Brain microvascular endothelial cell (primary cell): Measurements from ENCODE around the gene CLDN4.
"Not testable (repeated sequence)": the region's sequence is repeated elsewhere in the genome, so short reads cannot be mapped to it uniquely, and the experiment has no call there.

Experiments
- DNase-seq: peaks from one replicate; pipeline ENCODE4 v3.0.0-alpha.2; 2020
- H3K27ac ChIP-seq: fragments of 250-450 bp; sonication (Bioruptor Pico); 2 replicates; pipeline ENCODE4 v1.5.1; 2020; ENCODE audit warnings: mild to moderate bottlenecking, moderate library complexity
- H3K27me3 ChIP-seq: fragments of 250-450 bp; sonication (Bioruptor Pico); replicated peaks from 2 replicates; pipeline ENCODE4 v1.5.1; 2020; ENCODE audit warnings: mild to moderate bottlenecking
- H3K36me3 ChIP-seq: fragments of 250-450 bp; sonication (Bioruptor Pico); replicated peaks from 2 replicates; pipeline ENCODE4 v1.5.1; 2020; ENCODE audit warnings: mild to moderate bottlenecking
- H3K4me3 ChIP-seq: 2 replicates; pipeline ENCODE4 v1.5.1; 2011; ENCODE audit warnings: low read depth, mild to moderate bottlenecking, control low read depth, low read length, moderate library complexity
- in situ Hi-C: cut with HindIII; loops from 2 replicates; pipeline ENCODE4 v1.10.0; 2017; ENCODE audit warnings: low sequenced_read_pairs, low pct_ligation_motif_present
- TF ChIP-seq, protein P1 (sequence below): IDR thresholded peaks from 2 replicates; pipeline ENCODE4 v1.5.1; 2011; ENCODE audit warnings: low read depth, mild to moderate bottlenecking, moderate library complexity, low read length, control low read depth, inconsistent platforms; ENCODE audit errors: missing control alignments

CLDN4 gene

DNA sequence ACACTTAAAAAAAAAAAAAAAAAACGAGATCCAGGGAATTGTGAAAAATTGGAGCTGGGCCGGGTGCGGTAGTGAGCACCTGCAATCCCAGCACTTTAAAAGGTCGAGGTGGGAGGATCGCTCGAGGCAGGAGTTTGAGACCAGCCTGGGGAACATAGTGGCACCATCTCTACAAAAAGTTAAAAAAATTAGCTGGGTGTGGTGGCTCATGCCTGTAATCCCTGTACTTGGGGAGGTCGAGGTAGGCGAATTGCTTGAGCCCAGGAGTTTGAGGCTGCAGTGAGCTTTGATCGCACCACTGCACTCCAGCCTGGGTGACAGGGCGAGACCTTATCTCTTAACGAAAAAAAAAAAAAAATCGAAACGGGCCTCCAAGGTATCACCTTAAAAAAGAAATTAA lies 2.0 kb downstream of the CLDN4 start:
- Histone ChIP-seq H3K4me3 (no peak overlapping the region), H3K36me3 (no peaks in the 10 kb centered on the region), H3K27ac (no peak overlapping the region), H3K27me3 (no peaks in the 10 kb centered on the region)
- in situ Hi-C loops, result no loop called here
- DNase-seq, result no peak
- TF ChIP-seq, protein P1, sequence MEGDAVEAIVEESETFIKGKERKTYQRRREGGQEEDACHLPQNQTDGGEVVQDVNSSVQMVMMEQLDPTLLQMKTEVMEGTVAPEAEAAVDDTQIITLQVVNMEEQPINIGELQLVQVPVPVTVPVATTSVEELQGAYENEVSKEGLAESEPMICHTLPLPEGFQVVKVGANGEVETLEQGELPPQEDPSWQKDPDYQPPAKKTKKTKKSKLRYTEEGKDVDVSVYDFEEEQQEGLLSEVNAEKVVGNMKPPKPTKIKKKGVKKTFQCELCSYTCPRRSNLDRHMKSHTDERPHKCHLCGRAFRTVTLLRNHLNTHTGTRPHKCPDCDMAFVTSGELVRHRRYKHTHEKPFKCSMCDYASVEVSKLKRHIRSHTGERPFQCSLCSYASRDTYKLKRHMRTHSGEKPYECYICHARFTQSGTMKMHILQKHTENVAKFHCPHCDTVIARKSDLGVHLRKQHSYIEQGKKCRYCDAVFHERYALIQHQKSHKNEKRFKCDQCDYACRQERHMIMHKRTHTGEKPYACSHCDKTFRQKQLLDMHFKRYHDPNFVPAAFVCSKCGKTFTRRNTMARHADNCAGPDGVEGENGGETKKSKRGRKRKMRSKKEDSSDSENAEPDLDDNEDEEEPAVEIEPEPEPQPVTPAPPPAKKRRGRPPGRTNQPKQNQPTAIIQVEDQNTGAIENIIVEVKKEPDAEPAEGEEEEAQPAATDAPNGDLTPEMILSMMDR, result no peak

DNA sequence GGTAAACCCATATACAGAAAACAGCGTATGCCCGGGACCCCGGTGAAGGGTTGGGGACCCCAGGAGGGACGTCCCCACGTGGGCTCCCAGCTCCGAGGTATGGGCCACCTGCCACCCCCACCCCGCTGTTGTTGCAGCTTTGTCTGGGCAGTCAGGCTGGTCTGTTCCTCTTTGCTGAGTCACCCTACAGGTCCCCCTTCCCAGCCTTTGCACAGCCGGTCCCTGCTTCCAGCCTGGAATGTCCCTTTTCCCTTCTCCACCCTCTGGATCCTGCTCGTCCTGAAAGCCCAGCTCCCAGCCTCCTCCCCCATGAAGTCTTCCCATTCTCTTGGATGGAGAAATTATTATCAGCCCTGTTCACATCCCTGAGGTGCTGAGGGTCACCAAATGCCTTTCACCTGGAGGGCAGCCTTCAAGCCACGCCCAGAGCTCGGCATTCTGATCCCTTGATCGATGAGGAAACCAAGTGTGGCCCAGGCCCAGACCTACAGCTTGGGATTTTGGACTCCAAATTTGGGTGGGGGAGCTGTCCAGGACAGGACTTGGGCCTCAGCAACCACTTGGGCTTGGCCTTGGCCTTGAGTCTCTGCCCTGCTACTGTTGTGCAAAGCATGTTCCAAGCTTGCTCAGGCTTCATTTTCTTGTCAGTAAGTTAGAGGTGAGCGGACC lies 2.6 kb downstream of the CLDN4 start:
- Histone ChIP-seq H3K36me3 (no peaks in the 10 kb centered on the region), H3K27me3 (no peaks in the 10 kb centered on the region), H3K4me3 (no peak overlapping the region), H3K27ac (no peak overlapping the region)
- TF ChIP-seq, protein P1, result no peak
- no peak for DNase-seq
- in situ Hi-C loops, result no loop called here

DNA sequence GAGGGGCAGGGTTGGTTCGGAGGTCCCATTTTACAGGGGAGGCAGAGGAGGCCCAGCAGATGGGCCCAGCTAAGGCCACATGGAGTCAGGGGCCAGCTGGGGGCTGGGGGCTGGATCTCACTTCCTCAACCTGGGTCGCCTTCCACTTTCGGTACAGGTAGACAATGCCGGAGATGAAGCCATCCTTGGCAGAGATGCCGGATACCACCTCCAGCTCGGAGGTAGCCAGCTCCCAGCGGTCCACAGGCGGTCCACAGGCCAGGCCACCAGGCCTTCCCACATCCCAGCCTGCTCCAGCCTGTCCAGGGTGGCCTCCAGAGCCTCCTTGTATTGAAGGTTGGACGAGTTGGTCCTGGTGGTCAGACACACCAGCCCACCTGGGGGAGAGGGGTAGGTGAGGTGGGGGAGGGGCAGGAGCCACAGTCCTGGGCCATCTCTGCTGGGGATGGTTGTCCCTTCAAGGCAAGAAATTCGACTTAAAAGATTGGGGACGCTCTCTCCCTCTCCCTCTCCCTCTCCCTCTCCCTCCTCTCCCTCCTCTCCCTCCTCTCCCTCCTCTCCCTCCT lies 3.9 kb downstream of the CLDN4 start:
- DNase-seq, result no peak
- Histone ChIP-seq H3K4me3 (no peak overlapping the region), H3K27ac (no peak overlapping the region), H3K27me3 (no peaks in the 10 kb centered on the region), H3K36me3 (no peaks in the 10 kb centered on the region)
- in situ Hi-C loops, result no loop called here
- TF ChIP-seq, protein P1, result no peak

DNA sequence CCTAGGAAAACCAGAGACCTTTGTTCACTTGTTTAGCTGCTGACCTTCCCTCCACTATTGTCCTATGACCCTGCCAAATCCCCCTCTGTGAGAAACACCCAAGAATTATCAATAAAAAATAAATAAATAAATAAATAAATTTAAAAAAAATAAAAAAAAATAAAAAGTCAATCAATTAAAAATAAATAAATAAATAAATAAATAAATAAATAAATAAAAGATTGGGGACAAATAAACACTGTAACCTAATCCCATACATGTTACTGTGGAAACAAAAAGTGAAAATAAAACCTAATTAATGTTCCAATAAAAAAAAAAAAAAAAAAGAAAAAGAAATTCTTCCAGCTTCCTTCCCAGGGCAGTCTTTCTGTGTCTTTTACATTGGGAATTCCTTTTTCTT lies 6.4 kb downstream of the CLDN4 start:
- DNase-seq, in situ Hi-C loops, H3K27me3 ChIP-seq, H3K36me3 ChIP-seq, H3K27ac ChIP-seq, H3K4me3 ChIP-seq: not testable (repeated sequence)

DNA sequence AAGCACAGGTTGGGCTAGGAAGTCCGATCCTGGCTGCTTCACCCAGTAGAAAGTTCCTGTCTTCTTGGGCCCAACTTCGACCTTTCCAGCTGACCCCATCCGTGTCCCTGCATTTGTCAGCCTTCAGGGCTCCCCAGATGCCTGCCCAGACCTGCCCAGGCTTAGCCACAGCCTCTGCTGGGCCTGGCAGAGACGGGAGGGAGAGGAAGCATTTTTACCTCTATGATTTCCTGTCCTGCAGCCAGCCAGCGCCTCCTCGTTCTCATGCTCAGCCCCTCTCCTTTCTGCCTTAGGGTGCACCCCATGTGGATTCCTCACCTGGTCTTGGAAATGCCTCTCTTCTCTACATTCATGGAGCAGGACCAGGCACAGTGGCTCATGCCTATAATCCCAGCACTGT lies 7.8 kb downstream of the CLDN4 start:
- Histone ChIP-seq H3K27ac (no peak overlapping the region), H3K36me3 (no peaks in the 10 kb centered on the region)
- TF ChIP-seq, protein P1, result no peak

DNA sequence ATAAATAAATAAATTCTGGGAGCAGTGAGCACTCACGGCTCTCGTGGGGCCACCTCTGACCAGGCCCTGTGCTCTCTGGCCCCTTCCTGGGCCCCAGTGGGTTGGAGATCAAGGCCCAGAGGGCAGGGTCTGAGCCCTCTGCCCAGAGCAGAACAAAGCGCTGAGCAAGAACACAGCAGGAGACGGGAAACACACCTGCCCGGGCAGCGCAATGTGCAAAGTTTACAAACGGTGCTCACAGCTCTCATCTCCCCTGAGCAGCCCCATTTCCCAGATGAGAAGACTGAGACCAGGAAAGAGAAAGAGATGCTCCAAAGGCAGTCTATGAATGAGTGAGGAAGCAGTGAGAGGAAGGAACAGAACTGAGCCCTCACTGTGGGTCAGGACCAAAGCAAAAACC lies 8.5 kb downstream of the CLDN4 start:
- H3K27me3 ChIP-seq, result no peaks in the 10 kb centered on the region
- no peak overlapping the region for H3K4me3 ChIP-seq
- in situ Hi-C loops, result no loop called here
- TF ChIP-seq, protein P1, result no peak
- DNase-seq, result no peak
- no peak overlapping the region for H3K27ac ChIP-seq
- no peaks in the 10 kb centered on the region for H3K36me3 ChIP-seq

More for the DNA sequence above, 7.8 kb downstream of the CLDN4 start:
- Histone ChIP-seq H3K27me3 (no peaks in the 10 kb centered on the region), H3K4me3 (no peak overlapping the region)
- DNase-seq, result no peak
- in situ Hi-C loops, result no loop called here
